NCI-H82 treated with DMSO at 0.1 percent for 48 hours (cell line): Measurements from ENCODE around the gene EXOSC3.

Source experiments
- DNase-seq: peaks from one replicate; lab custom pipeline; 2025; ENCODE audit not compliant: unreplicated experiment; lab: John Stamatoyannopoulos, UW

EXOSC3 gene

DNA sequence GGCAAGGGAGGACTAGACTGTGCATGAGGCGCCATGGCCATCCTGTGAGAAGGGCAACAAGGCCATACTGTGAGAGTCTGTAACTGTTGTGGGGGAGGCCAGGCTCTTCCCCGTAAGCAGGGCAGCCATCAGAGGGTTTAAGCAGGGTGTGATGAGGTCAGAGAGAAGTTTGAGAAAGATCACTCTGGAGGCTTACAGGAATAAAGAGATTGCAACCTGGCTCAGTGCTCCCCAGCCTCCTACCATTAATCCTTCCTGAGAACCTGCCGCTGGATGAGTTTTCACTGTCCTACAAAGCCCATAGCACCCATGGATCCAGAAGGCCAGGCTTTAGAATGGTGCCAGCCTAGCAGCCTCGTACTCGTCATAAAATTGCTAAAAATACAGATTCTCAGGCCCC is 45.6 kb downstream of the EXOSC3 start:
- DNase-seq = peak; percentile 48

GRCh38 chr9:37732952-37733351 is 51.9 kb downstream of the EXOSC3 start:
- DNase-seq = peak; percentile 15

DNA sequence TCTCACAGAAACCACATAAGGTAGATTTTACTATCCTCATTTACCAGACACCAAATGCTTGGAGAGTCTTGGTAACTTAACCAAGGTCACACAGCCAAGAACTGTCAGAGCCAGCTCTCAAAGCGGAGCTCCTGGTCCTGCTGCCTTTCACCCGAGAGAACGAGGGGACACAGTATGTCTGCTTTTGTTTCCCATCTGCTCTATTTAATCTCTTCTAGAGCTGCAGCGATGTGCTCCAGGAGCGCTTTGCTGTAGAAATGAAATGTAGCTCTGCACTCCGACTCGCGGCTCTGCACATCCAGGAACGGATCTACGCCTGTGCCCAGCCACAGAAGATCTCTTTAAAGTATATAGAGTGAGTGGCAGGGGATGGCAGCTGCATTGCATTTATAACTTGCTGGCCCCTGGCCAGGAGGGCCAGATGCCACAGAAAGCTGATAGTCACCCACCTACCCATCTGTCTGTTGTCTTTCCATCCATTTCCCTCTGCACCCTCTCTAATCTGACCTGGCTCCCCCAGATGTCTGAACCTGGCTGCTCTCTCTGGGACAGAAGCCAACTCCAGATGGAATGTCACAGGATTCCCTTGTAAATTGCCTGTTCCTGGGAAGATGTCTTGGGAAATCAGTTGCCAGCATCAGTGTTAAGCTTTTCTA is 52.6 kb downstream of the EXOSC3 start:
- peak; percentile 97 for DNase-seq

- DNase-seq = no peak
Measured at GRCh38 chr9:37730839-37731238, 54.0 kb downstream of the EXOSC3 start.

DNA sequence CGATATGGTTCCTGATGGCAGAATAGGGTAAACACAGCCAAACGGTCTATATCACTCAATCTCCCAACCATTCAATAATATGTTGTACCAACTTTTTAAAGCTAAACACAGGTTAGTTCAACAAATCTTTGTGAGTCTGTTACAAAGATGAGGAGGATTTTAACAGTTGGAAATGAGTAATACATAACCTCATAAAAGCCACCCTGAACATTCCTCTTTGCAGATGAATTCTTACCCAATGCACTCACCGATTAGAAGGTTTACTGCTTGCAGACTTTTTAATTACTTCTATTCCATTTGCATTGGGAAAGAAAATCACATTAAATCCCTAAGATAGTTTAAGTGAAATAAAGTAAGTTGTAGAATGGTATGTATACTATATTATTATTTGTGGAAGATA is 54.6 kb downstream of the EXOSC3 start:
- DNase-seq = no peak
